AG04449 (cell line): ENCODE data around the gene LZTS2.

Source experiments
- CTCF ChIA-PET: fragments of 350-600 bp; formaldehyde crosslinking; extraction: SDS; loops from one replicate; lab custom pipeline; 2021; ENCODE audit warnings: antibody characterized with exemption; lab: Yijun Ruan, JAX
- POLR2A ChIA-PET: fragments of 400-600, 350-600 bp; formaldehyde crosslinking; extraction: SDS; loops from one replicate; lab custom pipeline; 2020; ENCODE audit warnings: antibody characterized with exemption, inconsistent platforms; lab: Yijun Ruan, JAX
- DNase-seq: peaks from one replicate; pipeline ENCODE4 v3.0.0-alpha.2; 2010; ENCODE audit warnings: low read depth, low spot score
- H3K4me3 ChIP-seq: 2 replicates; pipeline ENCODE4 v1.5.1; 2011; ENCODE audit warnings: low read depth, mild to moderate bottlenecking, control low read depth, low read length
- CTCF ChIP-seq: IDR thresholded peaks from one replicate; pipeline ENCODE4 v1.5.1; 2011; ENCODE audit warnings: mild to moderate bottlenecking, moderate library complexity, low read length, control low read depth, inconsistent platforms; ENCODE audit not compliant: insufficient read depth; ENCODE audit errors: missing control alignments

LZTS2 gene

GRCh38 chr10:101050208-101051069 lies 50.8 kb downstream of the LZTS2 start:
- ChIA-PET CTCF (interaction anchor here (0.6 to 35.4 kb wide), 19 partner anchors 5 to 305 kb away, joined by 3 to 1481 read pairs (median 6); partner anchors contain the start of genes KAZALD1, PDZD7 and SFXN3), POLR2A (interaction anchor here (4.0 kb wide), 1 partner anchor 8 kb away, joined by 19 read pairs; no protein-coding TSS in a partner anchor)
- TF ChIP-seq CTCF = peak; percentile 83
- peak overlapping the region; percentile 40 for H3K4me3 ChIP-seq
- DNase-seq = no peak

- H3K4me3 ChIP-seq = no peak overlapping the region
- DNase-seq = no peak
- ChIA-PET CTCF (interaction anchor here (0.9 to 35.4 kb wide), 14 partner anchors 3 to 518 kb away, joined by 3 to 1481 read pairs (median 6); partner anchors contain the start of genes KAZALD1, PDZD7 and SFXN3), POLR2A (interaction anchor here (1.1 to 4.0 kb wide), 4 partner anchors 9 to 90 kb away, joined by 4 to 19 read pairs (median 8); partner anchors contain the start of gene KAZALD1)
- TF ChIP-seq CTCF = no peak
Measured at GRCh38 chr10:101052285-101052684, 52.7 kb downstream of the LZTS2 start.

GRCh38 chr10:101053516-101053915 lies 53.9 kb downstream of the LZTS2 start:
- no peak for TF ChIP-seq CTCF
- H3K4me3 ChIP-seq = no peak overlapping the region
- ChIA-PET CTCF (interaction anchor here (0.7 to 35.4 kb wide), 6 partner anchors 2 to 89 kb away, joined by 3 to 1481 read pairs (median 42); partner anchors contain the start of genes KAZALD1, LZTS2, PDZD7 and SFXN3), POLR2A (interaction anchor here (4.0 kb wide), 1 partner anchor 11 kb away, joined by 19 read pairs; no protein-coding TSS in a partner anchor)
- DNase-seq = no peak

- no peak for DNase-seq
- TF ChIP-seq CTCF = no peak
- ChIA-PET CTCF (interaction anchor here (0.7 to 35.4 kb wide), 4 partner anchors 1 to 54 kb away, joined by 3 to 1481 read pairs (median 745); partner anchors contain the start of genes KAZALD1, LZTS2, PDZD7 and SFXN3), POLR2A (no interaction called here)
- H3K4me3 ChIP-seq = no peak overlapping the region
Measured at GRCh38 chr10:101054351-101054750, 54.7 kb downstream of the LZTS2 start.

- TF ChIP-seq CTCF = no peak
- no peak for DNase-seq
- H3K4me3 ChIP-seq = no peak overlapping the region
- ChIA-PET CTCF (interaction anchor here (0.7 to 35.4 kb wide), 6 partner anchors 1 to 87 kb away, joined by 3 to 1481 read pairs (median 69); partner anchors contain the start of genes KAZALD1, PDZD7 and SFXN3), POLR2A (no interaction called here)
Measured at GRCh38 chr10:101054876-101055275, 55.3 kb downstream of the LZTS2 start.
